NCI-H2171 (cell line): ENCODE results near the gene GJA9.
"Not testable (repeated sequence)": the region's sequence is repeated elsewhere in the genome, so short reads cannot be mapped to it uniquely, and the experiment has no call there.

Experiments
- DNase-seq: peaks from one replicate; lab custom pipeline; 2025; lab: John Stamatoyannopoulos, UW

Gene GJA9

GRCh38 chr1:38881487-38881886, at the start of gene GJA9:
TSS of gene GJA9 (minus strand) at chr1:38881587. CDS start at chr1:38876098, 5,489 bp downstream.
- DNase-seq: no peak

DNA sequence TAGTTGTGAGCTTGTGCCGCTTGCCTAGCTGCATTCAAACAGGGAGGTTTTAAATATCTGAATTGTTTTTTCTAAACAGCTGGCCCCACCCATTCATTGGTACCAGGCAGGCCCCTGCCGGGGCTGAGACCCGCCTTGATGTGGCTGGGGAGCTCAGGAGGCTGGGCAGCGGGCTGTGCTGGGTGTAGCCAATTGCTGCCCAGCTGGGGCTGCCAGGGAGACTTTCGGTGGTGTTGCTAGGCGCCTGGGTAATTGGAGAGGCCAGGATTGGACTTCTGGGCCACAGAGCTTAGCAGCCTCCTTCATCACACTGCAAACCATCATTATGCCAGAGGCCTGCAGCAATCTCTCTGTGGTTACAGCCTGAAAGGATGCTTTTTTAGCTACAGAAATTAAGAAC, 48.1 kb upstream of the GJA9 start:
- no peak for DNase-seq

DNA sequence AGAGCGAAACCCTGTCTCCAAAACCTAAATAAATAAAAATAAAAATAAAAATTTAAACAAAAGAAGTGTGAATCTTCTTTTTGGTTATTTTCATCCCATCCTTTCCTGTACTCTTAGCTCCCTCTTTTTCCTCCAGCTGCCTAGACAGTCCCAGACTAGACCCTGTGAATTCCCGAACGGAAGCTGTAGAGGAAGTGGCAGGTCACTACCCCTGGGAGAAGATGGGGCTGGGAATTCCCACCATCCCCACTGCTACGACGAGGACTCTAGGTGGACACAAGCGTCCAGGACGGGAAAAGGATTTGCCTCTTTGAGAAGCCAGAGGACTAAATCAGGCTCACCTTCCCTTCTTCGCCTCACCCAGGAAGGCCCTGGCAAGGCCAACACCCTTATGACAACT, 47.7 kb upstream of the GJA9 start:
- no peak for DNase-seq

- no peak for DNase-seq
These were observed 44.7 kb upstream of the GJA9 start for GRCh38 chr1:38926091-38926490.

DNA sequence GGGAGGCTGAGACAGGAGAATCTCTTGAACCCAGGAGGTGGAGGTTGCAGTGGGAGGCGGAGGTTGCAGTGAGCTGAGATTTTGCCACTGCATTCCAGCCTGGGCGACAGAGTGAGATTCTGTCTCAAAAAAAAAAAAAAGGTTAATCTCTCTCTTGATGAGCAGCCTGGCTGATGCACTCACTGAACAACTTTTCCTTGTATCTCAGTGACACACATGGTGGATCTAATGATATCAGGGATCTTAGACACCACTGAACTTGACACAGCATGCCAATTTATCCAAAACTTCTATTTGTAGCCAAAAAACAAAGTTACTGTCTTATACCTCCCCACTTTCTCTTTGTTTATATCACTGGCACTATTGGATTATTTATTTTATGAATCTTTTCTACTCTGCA, 44.0 kb upstream of the GJA9 start:
- no peak for DNase-seq

- no peak for DNase-seq
These were observed 42.2 kb upstream of the GJA9 start for GRCh38 chr1:38923607-38924006.

DNA sequence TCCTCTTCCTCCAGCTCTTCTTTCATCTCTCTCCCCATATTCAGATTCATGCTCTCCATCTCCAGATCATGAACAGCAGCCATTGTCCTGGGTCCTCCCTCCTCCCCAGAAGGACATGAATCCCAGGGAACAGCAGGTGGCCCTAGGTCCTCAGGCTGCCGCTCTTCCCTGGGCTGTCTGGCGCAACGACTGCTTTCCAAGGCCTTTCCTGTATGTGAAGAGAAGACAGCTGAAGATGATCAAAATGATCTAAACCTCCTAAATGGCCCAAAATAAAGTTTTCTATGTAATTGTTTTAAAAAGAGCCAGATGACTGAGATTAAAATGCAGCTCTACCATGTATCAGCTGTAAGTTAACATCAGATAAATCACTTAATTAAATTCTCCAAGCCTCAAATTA, 37.7 kb upstream of the GJA9 start:
- no peak for DNase-seq

GRCh38 chr1:38918568-38918967, 37.2 kb upstream of the GJA9 start:
- no peak for DNase-seq

- DNase-seq: no peak
These were observed 36.4 kb upstream of the GJA9 start for GRCh38 chr1:38917772-38918171.

DNA sequence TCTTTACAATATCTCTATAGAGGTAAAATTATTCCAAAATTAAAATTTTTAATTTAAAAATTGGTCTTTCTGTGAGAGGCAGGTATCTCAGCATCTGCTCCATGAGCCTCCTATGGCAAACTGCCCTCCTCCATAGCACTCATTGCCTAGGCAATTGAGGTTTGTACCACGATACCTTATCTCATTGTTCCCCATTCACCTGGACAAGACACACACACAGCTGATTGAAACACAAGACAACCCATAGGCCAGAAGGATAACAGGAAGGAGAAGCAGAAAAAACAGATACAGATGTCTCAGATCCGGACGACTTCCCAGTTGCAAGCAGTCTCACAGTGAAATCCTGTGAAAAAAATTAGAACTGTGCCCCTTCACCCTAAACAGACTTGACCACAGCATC, 36.0 kb upstream of the GJA9 start:
- no peak for DNase-seq

GRCh38 chr1:38915352-38915948, 34.1 kb upstream of the GJA9 start:
- no peak for DNase-seq

DNA sequence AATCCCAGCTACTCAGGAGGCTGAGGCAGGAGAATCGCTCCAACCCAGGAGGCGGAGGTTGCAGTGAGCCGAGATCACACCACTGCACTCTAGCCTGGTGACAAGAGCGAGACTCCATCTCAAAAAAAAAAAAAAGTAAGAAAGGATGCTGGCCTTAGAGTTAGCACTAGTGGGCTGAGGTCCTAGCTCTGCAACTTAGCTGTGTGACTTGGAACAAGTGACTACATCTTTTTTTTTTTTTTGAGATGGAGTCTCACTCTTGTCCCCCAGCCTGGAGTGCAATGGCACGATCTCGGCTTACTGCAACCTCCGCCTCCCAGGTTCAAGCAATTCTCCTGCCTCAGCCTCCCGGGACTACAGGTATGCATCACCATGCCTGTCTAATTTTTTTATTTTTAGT, 33.5 kb upstream of the GJA9 start:
- not testable (repeated sequence) for DNase-seq

DNA sequence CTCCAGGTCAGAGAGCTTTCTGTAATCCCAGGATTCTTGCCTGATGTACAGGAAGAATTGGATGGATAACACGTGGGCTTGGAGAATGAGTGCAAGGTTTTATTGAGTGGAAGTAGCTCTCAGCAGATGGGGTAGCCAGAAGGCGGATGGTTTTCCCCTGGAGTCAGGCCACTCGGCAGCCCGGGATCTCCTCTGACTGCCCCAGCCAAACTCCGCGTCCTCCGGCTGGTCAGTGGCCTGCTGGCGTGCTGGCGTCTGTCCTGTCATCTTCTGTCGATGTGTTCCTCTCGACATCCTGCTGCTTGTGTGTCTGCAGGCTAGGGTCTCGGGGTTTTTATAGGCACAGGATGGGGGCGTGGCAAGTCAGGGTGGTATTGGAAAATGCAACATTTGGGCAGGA, 27.4 kb upstream of the GJA9 start:
- DNase-seq: no peak

DNA sequence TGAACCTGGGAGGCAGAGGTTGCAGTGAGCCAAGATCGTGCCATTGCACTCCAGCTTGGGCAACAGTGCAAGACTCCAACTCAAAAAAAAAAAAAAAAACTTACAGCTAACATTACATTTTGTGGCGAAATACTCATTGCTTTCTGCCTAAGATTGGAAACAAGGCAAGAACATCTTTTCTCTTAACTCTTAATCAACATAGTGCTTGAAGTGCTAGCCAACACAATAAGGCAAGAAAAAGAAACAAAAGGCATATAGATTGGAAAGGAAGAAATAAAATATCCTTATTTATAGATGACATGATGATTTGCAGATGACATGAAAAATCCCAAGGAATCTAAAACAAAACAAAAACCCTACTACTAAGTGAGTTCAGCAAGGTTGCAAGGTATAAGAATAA, 24.6 kb upstream of the GJA9 start:
- no peak for DNase-seq

DNA sequence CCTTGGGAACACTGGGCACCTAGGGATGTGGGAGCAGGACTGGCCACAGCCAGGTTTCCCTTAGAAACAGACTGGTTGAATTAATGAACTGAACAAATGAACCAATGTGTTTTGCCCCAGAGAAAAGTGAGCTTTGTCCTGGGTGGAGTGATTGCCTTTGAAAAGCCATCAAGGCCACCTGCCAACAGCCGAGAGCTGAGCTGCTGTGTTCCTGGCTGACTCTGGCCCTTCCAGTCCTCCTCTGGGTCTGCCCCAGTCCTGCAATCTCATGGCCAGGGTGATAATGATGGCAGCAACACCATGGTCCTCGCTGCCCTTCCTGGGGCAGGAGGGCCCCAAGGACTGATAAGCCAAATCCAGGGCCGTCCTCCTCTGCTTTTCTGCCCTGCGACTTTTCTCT, 18.2 kb upstream of the GJA9 start:
- no peak for DNase-seq

GRCh38 chr1:38898653-38899230, 17.4 kb upstream of the GJA9 start:
- no peak for DNase-seq

GRCh38 chr1:38896169-38896568, 14.8 kb upstream of the GJA9 start:
- no peak for DNase-seq

- DNase-seq: no peak
These were observed 11.6 kb upstream of the GJA9 start for GRCh38 chr1:38892976-38893375.

- DNase-seq: no peak
These were observed 10.4 kb upstream of the GJA9 start for GRCh38 chr1:38891753-38892152.

DNA sequence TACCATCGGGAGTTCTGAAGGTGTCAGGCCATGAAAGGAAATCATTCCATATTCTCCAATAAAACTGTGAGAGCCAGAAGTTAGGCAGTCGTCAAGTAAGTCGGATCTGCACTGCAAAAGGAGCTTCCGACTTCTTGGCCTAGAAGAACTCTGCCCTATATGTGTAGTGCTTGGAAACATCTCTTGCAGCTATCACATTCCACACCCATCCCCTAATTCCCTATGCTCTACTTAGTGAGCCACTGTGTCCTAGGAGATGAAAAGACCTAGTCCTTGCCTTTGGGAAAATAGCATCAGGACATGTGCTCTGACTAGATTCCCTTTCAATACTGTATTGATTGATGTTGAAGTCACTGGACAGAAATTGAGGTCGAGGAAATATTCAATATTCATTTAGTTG, 8.2 kb upstream of the GJA9 start:
- DNase-seq: no peak

GRCh38 chr1:38888423-38889333, 7.3 kb upstream of the GJA9 start:
- no peak for DNase-seq

DNA sequence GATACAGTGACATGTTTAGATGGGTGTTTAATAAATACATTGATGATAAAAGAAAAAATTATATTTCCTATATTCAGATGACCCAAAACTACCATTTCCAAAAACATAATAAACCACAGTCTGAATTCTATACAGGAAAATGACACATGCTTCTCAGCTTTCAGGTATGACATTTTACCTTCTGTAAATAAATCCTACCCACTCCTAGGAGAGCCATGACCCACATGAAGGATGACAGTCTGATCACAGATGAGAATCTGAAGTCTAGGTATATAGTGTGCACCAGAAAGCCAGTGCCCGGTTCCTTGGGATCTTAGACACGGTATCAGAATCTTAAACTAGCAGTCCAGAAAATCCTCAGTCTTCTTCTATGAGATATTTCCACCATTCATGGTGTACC, 3.7 kb upstream of the GJA9 start:
- DNase-seq: no peak

DNA sequence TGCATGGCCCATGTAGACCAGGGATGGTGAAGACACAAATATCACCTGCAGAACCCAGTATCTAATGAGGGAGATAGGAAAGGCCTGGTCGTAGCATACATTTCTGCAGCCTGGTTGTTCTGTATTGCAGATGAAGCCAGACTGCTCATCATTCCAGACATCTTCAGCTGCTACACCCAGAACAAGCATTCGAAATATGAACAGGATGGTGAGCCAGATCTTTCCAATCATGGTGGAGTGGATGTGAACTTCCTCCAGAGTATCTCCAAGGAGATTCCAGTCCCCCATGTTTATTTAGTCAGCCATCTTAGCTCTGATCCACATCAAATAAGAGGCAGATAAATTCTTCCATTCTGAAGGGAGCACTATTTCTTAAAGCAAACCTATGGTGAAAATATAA, 5.6 kb downstream of the GJA9 start:
- no peak for DNase-seq
